Measurements from ENCODE around the gene PHC1. TPM values are rescaled to one million over a fixed set of nuclear protein-coding genes. Genes with fewer than 3 reads are reported as not detected.

The PHC1 gene
- total RNA-seq, 1 donor from 2014 or later: 209 TPM

DNA sequence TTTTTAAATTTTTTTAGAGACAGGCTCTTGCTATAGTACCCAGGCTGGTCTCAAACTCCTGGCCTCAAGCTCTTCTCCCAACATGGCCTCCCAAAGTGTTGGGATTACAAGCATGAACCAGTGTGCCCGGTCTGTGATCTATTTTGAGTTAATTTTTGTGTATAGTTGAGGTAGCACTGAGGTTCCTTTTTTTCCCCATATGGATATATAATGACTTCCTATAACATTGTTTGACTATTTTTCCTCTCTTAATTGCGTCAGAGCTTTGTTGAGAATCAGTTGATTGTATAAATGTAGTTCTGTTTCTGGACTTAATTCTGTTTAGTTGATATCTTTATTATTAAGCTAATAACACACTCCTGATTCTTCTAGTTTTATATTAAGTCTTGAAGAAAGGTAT, 43.8 kb downstream of the PHC1 start:
- Mint-ChIP-seq H3K27ac (no peak overlapping the region), H3K36me3 (ENCODE audit: insufficient read depth) (peaks cover 25% of the 10 kb centered on the region), H3K4me1 (ENCODE audit: low read depth) (no peaks in the 10 kb centered on the region), H3K27me3 (no peaks in the 10 kb centered on the region), H3K4me3 (ENCODE audit: low read depth) (no peak overlapping the region), H3K9me3 (ENCODE audit: low read depth) (peaks cover 17% of the 10 kb centered on the region)
- TF ChIP-seq, protein P1, sequence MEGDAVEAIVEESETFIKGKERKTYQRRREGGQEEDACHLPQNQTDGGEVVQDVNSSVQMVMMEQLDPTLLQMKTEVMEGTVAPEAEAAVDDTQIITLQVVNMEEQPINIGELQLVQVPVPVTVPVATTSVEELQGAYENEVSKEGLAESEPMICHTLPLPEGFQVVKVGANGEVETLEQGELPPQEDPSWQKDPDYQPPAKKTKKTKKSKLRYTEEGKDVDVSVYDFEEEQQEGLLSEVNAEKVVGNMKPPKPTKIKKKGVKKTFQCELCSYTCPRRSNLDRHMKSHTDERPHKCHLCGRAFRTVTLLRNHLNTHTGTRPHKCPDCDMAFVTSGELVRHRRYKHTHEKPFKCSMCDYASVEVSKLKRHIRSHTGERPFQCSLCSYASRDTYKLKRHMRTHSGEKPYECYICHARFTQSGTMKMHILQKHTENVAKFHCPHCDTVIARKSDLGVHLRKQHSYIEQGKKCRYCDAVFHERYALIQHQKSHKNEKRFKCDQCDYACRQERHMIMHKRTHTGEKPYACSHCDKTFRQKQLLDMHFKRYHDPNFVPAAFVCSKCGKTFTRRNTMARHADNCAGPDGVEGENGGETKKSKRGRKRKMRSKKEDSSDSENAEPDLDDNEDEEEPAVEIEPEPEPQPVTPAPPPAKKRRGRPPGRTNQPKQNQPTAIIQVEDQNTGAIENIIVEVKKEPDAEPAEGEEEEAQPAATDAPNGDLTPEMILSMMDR (IDR thresholded peaks at IDR 0.05; ENCODE audit: unreplicated experiment): no peak
- no peak for DNase-seq (ENCODE audit: low spot score, unreplicated experiment)

DNA sequence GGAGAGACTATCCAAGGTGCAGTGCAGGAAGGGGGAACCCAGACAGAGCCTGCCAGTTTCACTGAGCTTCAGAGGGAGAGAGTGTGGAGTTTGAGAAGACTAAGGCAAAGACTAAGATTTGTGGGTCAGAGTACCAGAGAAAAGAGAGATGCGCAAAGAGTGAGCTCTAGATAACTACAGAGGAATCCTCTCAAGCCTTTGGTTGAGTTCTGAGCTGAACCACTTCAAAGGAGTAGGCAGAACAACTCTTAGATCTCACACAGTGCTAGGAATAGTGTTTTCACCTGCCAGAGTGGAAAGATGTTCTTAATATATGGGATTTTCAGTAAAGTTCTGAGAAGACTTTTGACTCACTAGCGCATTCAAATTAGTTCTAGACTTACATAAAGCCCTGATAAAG, 45.9 kb downstream of the PHC1 start:
- Mint-ChIP-seq H3K4me3 (ENCODE audit: low read depth) (no peak overlapping the region), H3K36me3 (ENCODE audit: insufficient read depth) (peaks cover 25% of the 10 kb centered on the region), H3K9me3 (ENCODE audit: low read depth) (peaks cover 21% of the 10 kb centered on the region), H3K4me1 (ENCODE audit: low read depth) (no peaks in the 10 kb centered on the region), H3K27me3 (no peaks in the 10 kb centered on the region), H3K27ac (peak overlapping the region; percentile 27)
- TF ChIP-seq, protein P1 (IDR thresholded peaks at IDR 0.05; ENCODE audit: unreplicated experiment): no peak
- no peak for DNase-seq (ENCODE audit: low spot score, unreplicated experiment)

- peaks cover 25% of the 10 kb centered on the region for H3K36me3 Mint-ChIP-seq (ENCODE audit: insufficient read depth)
- no peaks in the 10 kb centered on the region for H3K4me1 Mint-ChIP-seq (ENCODE audit: low read depth)
- TF ChIP-seq, protein P1 (IDR thresholded peaks at IDR 0.05; ENCODE audit: unreplicated experiment): no peak
- no peak overlapping the region for H3K4me3 Mint-ChIP-seq (ENCODE audit: low read depth)
- no peak overlapping the region for H3K27ac Mint-ChIP-seq
- DNase-seq (ENCODE audit: low spot score, unreplicated experiment): no peak
- peaks cover 36% of the 10 kb centered on the region for H3K9me3 Mint-ChIP-seq (ENCODE audit: low read depth)
- H3K27me3 Mint-ChIP-seq: no peaks in the 10 kb centered on the region
Observed at GRCh38 chr12:8968761-8969160, 54.5 kb downstream of the PHC1 start.

GRCh38 chr12:8969861-8970411, 55.6 kb downstream of the PHC1 start:
- H3K4me3 Mint-ChIP-seq (ENCODE audit: low read depth): no peak overlapping the region
- H3K27ac Mint-ChIP-seq: no peak overlapping the region
- H3K27me3 Mint-ChIP-seq: no peaks in the 10 kb centered on the region
- no peaks in the 10 kb centered on the region for H3K4me1 Mint-ChIP-seq (ENCODE audit: low read depth)
- TF ChIP-seq, protein P1 (IDR thresholded peaks at IDR 0.05; ENCODE audit: unreplicated experiment): no peak
- DNase-seq (ENCODE audit: low spot score, unreplicated experiment): no peak
- peaks cover 30% of the 10 kb centered on the region for H3K9me3 Mint-ChIP-seq (ENCODE audit: low read depth)
- H3K36me3 Mint-ChIP-seq (ENCODE audit: insufficient read depth): peaks cover 19% of the 10 kb centered on the region

- Mint-ChIP-seq H3K27ac (no peak overlapping the region), H3K9me3 (ENCODE audit: low read depth) (peaks cover 30% of the 10 kb centered on the region), H3K4me1 (ENCODE audit: low read depth) (no peaks in the 10 kb centered on the region), H3K4me3 (ENCODE audit: low read depth) (no peak overlapping the region), H3K36me3 (ENCODE audit: insufficient read depth) (peaks cover 20% of the 10 kb centered on the region), H3K27me3 (no peaks in the 10 kb centered on the region)
- DNase-seq (ENCODE audit: low spot score, unreplicated experiment): no peak
- TF ChIP-seq, protein P1 (IDR thresholded peaks at IDR 0.05; ENCODE audit: unreplicated experiment): no peak
Observed at GRCh38 chr12:8970432-8970831, 56.1 kb downstream of the PHC1 start.
